ENCODE results near the gene RBM33. TPM values are rescaled to one million over a fixed set of nuclear protein-coding genes. Genes with fewer than 3 reads are reported as not detected.

Gene RBM33
- total and polyA plus RNA-seq, 2 of the 13 experiments (the other 11 are each of a cell fraction or from before 2014, with no cell fraction given): 12.4 to 28.9 TPM

DNA sequence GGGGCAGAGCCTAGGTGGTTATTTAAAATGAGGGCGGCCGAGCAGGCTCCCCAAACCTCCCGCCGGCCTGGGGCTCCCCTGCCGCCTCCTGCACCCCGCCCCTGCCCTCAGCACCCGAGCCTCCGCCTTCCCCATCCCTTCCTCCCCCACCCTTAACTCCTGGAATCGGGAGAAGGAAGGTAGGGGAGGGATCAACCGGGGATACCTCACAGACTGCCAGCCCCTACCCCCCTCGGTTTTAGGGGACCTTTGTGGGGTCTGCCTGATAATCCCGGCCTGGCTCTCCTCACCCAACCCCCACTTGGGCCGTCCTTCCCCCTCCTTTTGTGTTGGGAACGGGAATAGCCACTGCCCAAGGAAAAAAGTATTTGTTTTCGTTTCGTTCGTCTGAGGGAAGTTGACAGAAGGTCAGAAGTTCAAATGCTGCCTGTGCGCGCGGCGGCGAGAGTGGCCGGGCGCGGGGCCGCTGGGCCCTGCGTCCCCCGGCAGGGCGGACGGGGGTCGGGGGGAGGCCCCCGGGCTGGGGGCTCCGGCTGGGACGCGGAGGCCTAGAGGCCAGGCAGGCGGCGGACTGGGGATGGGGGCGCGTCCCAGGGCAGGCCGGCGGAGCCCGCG is 165.0 kb downstream of the RBM33 start (continued):
- no peak for TF ChIP-seq FOXA1 (IDR thresholded peaks at IDR 0.05)
- TF ChIP-seq FOXA1 (CRISPR knock-in tag; IDR thresholded peaks at IDR 0.05): 0 out of 2 replicates have a peak, but pooled peaks have one; percentile 28
- TF ChIP-seq, protein P1, sequence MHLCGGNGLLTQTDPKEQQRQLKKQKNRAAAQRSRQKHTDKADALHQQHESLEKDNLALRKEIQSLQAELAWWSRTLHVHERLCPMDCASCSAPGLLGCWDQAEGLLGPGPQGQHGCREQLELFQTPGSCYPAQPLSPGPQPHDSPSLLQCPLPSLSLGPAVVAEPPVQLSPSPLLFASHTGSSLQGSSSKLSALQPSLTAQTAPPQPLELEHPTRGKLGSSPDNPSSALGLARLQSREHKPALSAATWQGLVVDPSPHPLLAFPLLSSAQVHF (CRISPR knock-in tag; IDR thresholded peaks at IDR 0.05): no peak
- TF ChIP-seq ZKSCAN1 (IDR thresholded peaks at IDR 0.05; ENCODE audit: low read length): no peak
- no peak for TF ChIP-seq ZNF510 (CRISPR knock-in tag; IDR thresholded peaks at IDR 0.05; ENCODE audit: low read depth)
- TF ChIP-seq, protein P2, sequence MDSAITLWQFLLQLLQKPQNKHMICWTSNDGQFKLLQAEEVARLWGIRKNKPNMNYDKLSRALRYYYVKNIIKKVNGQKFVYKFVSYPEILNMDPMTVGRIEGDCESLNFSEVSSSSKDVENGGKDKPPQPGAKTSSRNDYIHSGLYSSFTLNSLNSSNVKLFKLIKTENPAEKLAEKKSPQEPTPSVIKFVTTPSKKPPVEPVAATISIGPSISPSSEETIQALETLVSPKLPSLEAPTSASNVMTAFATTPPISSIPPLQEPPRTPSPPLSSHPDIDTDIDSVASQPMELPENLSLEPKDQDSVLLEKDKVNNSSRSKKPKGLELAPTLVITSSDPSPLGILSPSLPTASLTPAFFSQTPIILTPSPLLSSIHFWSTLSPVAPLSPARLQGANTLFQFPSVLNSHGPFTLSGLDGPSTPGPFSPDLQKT (CRISPR knock-in tag; IDR thresholded peaks at IDR 0.05; ENCODE audit: borderline replicate concordance): no peak
- no peak for TF ChIP-seq HNRNPK (IDR thresholded peaks at IDR 0.05; ENCODE audit: low read depth, low read length, poor library complexity, severe bottlenecking)
- TF ChIP-seq ZNF292 (CRISPR knock-in tag; IDR thresholded peaks at IDR 0.05; ENCODE audit: borderline replicate concordance, low read depth): no peak
- TF ChIP-seq, protein P3, sequence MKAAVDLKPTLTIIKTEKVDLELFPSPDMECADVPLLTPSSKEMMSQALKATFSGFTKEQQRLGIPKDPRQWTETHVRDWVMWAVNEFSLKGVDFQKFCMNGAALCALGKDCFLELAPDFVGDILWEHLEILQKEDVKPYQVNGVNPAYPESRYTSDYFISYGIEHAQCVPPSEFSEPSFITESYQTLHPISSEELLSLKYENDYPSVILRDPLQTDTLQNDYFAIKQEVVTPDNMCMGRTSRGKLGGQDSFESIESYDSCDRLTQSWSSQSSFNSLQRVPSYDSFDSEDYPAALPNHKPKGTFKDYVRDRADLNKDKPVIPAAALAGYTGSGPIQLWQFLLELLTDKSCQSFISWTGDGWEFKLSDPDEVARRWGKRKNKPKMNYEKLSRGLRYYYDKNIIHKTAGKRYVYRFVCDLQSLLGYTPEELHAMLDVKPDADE (CRISPR knock-in tag; IDR thresholded peaks at IDR 0.05): no peak; the same call in 1 of the 2 replicates
- TF ChIP-seq CBX5 (CRISPR knock-in tag; IDR thresholded peaks at IDR 0.05; ENCODE audit: borderline replicate concordance): no peak
- no peak for TF ChIP-seq FOSL2 (CRISPR knock-in tag; IDR thresholded peaks at IDR 0.05)
- TF ChIP-seq, protein P4, sequence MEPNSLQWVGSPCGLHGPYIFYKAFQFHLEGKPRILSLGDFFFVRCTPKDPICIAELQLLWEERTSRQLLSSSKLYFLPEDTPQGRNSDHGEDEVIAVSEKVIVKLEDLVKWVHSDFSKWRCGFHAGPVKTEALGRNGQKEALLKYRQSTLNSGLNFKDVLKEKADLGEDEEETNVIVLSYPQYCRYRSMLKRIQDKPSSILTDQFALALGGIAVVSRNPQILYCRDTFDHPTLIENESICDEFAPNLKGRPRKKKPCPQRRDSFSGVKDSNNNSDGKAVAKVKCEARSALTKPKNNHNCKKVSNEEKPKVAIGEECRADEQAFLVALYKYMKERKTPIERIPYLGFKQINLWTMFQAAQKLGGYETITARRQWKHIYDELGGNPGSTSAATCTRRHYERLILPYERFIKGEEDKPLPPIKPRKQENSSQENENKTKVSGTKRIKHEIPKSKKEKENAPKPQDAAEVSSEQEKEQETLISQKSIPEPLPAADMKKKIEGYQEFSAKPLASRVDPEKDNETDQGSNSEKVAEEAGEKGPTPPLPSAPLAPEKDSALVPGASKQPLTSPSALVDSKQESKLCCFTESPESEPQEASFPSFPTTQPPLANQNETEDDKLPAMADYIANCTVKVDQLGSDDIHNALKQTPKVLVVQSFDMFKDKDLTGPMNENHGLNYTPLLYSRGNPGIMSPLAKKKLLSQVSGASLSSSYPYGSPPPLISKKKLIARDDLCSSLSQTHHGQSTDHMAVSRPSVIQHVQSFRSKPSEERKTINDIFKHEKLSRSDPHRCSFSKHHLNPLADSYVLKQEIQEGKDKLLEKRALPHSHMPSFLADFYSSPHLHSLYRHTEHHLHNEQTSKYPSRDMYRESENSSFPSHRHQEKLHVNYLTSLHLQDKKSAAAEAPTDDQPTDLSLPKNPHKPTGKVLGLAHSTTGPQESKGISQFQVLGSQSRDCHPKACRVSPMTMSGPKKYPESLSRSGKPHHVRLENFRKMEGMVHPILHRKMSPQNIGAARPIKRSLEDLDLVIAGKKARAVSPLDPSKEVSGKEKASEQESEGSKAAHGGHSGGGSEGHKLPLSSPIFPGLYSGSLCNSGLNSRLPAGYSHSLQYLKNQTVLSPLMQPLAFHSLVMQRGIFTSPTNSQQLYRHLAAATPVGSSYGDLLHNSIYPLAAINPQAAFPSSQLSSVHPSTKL (CRISPR knock-in tag; IDR thresholded peaks at IDR 0.05): peak; percentile 6; the same call in 1 of the 2 replicates
- TF ChIP-seq NFE2L2 (IDR thresholded peaks at IDR 0.05; ENCODE audit: low read length): no peak
- TF ChIP-seq FIP1L1 (IDR thresholded peaks at IDR 0.05; ENCODE audit: borderline replicate concordance, insufficient read depth, low read depth, low read length): no peak
- TF ChIP-seq FOXP1 (IDR thresholded peaks at IDR 0.05): no peak
- TF ChIP-seq FOXP1 (CRISPR knock-in tag; IDR thresholded peaks at IDR 0.05): no peak
- no peak for TF ChIP-seq KDM3A (CRISPR knock-in tag; IDR thresholded peaks at IDR 0.05; ENCODE audit: low read depth)
- TF ChIP-seq JUNB (CRISPR knock-in tag; IDR thresholded peaks at IDR 0.05; ENCODE audit: borderline replicate concordance): no peak
- no peak for TF ChIP-seq GATA4 (IDR thresholded peaks at IDR 0.05; ENCODE audit: borderline replicate concordance, low read depth)
- TF ChIP-seq, protein P5, sequence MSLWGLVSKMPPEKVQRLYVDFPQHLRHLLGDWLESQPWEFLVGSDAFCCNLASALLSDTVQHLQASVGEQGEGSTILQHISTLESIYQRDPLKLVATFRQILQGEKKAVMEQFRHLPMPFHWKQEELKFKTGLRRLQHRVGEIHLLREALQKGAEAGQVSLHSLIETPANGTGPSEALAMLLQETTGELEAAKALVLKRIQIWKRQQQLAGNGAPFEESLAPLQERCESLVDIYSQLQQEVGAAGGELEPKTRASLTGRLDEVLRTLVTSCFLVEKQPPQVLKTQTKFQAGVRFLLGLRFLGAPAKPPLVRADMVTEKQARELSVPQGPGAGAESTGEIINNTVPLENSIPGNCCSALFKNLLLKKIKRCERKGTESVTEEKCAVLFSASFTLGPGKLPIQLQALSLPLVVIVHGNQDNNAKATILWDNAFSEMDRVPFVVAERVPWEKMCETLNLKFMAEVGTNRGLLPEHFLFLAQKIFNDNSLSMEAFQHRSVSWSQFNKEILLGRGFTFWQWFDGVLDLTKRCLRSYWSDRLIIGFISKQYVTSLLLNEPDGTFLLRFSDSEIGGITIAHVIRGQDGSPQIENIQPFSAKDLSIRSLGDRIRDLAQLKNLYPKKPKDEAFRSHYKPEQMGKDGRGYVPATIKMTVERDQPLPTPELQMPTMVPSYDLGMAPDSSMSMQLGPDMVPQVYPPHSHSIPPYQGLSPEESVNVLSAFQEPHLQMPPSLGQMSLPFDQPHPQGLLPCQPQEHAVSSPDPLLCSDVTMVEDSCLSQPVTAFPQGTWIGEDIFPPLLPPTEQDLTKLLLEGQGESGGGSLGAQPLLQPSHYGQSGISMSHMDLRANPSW (CRISPR knock-in tag; IDR thresholded peaks at IDR 0.05; ENCODE audit: borderline replicate concordance): no peak
- TF ChIP-seq ARHGAP35 (CRISPR knock-in tag; IDR thresholded peaks at IDR 0.05; ENCODE audit: borderline replicate concordance): no peak
